H1 (cell line): ENCODE results near the gene KRTAP5-1. TPM values are rescaled to one million over a fixed set of nuclear protein-coding genes. Genes with fewer than 3 reads are reported as not detected.
"Not testable (repeated sequence)": the region's sequence is repeated elsewhere in the genome, so short reads cannot be mapped to it uniquely, and the experiment has no call there.

Experiments
- CTCF ChIA-PET: fragments of 300-600 bp; sonication (Branson Sonifier 250); formaldehyde crosslinking; loops from one replicate; lab custom pipeline; 2021; ENCODE audit not compliant: partially characterized antibody; lab: Charles Lee
- POLR2A ChIA-PET: fragments of 300-600 bp; sonication (Branson Sonifier 250); formaldehyde crosslinking; loops from one replicate; lab custom pipeline; 2021; ENCODE audit warnings: inconsistent platforms; ENCODE audit not compliant: partially characterized antibody; lab: Charles Lee
- DNase-seq, 2 experiments: peaks; one replicate each; pipeline versions ENCODE4 v3.0.0 to v3.0.0-alpha.2; 2010 to 2022; ENCODE audit warnings: low spot score in 2 of 2, low read depth in 1 of 2, mixed read lengths in 1 of 2
- FAIRE-seq: peaks from 2 replicates; lab custom pipeline; 2011; peaks lifted over from hg19 to GRCh38; lab: Jason Lieb, UNC
- H2AFZ ChIP-seq: 2 replicates; pipeline ENCODE4 v1.8.1; 2012; ENCODE audit warnings: low read length, inconsistent platforms
- H2AK5ac ChIP-seq: 2 replicates; pipeline ENCODE4 v1.6.1; 2013; ENCODE audit warnings: low read depth, low read length
- H2BK120ac ChIP-seq: replicated peaks from 2 replicates; pipeline ENCODE3; 2013; ENCODE audit warnings: low read depth, low read length, inconsistent platforms
- H2BK12ac ChIP-seq: 2 replicates; pipeline ENCODE4 v1.6.1; 2013; ENCODE audit warnings: low read depth, low read length
- H2BK15ac ChIP-seq: 2 replicates; pipeline ENCODE4 v1.6.1; 2013; ENCODE audit warnings: low read length
- H2BK20ac ChIP-seq: 2 replicates; pipeline ENCODE4 v1.6.1; 2013; ENCODE audit warnings: low read length
- H2BK5ac ChIP-seq: 2 replicates; pipeline ENCODE4 v1.6.1; 2013; ENCODE audit warnings: low read depth, low read length
- H3K14ac ChIP-seq: 2 replicates; pipeline ENCODE4 v1.6.1; 2013; ENCODE audit warnings: inconsistent platforms; ENCODE audit not compliant: insufficient read length
- H3K18ac ChIP-seq: 2 replicates; pipeline ENCODE4 v1.6.1; 2013; ENCODE audit warnings: low read length; ENCODE audit errors: extremely low read depth
- H3K23ac ChIP-seq: 2 replicates; pipeline ENCODE4 v1.6.1; 2013; ENCODE audit warnings: inconsistent platforms; ENCODE audit not compliant: insufficient read length
- H3K23me2 ChIP-seq: 2 replicates; pipeline ENCODE4 v1.6.1; 2013; ENCODE audit warnings: low read depth, low read length
- H3K27ac ChIP-seq: 2 replicates; pipeline ENCODE4 v1.6.1; 2011; ENCODE audit warnings: low read depth, low read length, inconsistent platforms
- H3K27me3 ChIP-seq, 4 experiments: replicated peaks in 1 of 4; 1 replicate in 1 of 4; 2 replicates in 3 of 4; pipeline versions ENCODE4 v1.6.1 to v1.8.1; 2011 to 2013; ENCODE audit warnings: low read length in 3 of 4, mild to moderate bottlenecking in 3 of 4, inconsistent platforms in 2 of 4, mixed read lengths in 2 of 4, moderate library complexity in 1 of 4; ENCODE audit not compliant: control insufficient read depth in 3 of 4, insufficient read depth in 3 of 4; ENCODE audit errors: extremely low read depth in 1 of 4
- H3K36me3 ChIP-seq, 4 experiments: 2 replicates each; pipeline versions ENCODE4 v1.6.1 to v1.8.1; 2011 to 2013; ENCODE audit warnings: mild to moderate bottlenecking in 4 of 4, low read length in 3 of 4, moderate library complexity in 2 of 4, control low read depth in 1 of 4, inconsistent platforms in 1 of 4; ENCODE audit not compliant: insufficient read depth in 4 of 4, control insufficient read depth in 2 of 4
- H3K4ac ChIP-seq: replicated peaks from 2 replicates; pipeline ENCODE3; 2013; ENCODE audit warnings: low read length, low read depth, mixed read lengths, inconsistent platforms; ENCODE audit not compliant: insufficient read length
- H3K4me1 ChIP-seq, 4 experiments: replicated peaks in 1 of 4; 1 replicate in 1 of 4; 2 replicates in 3 of 4; pipeline versions ENCODE4 v1.6.1 to v1.8.1; 2011 to 2013; ENCODE audit warnings: low read length in 3 of 4, inconsistent platforms in 2 of 4, mixed read lengths in 1 of 4; ENCODE audit not compliant: insufficient read depth in 4 of 4, control insufficient read depth in 3 of 4
- H3K4me2 ChIP-seq, 2 experiments: 2 replicates each; pipeline versions ENCODE4 v1.6.1 to v1.8.1; 2011 to 2013; ENCODE audit warnings: low read depth in 2 of 2, low read length in 2 of 2, control low read depth in 1 of 2, inconsistent platforms in 1 of 2, mild to moderate bottlenecking in 1 of 2; ENCODE audit not compliant: insufficient read depth in 1 of 2
- H3K4me3 ChIP-seq, 4 experiments: fragments of 200-600, 300-600 bp in 1 of 4; sonication (generic), shearing (Covaris generic), sonication (Bioruptor Twin) in 1 of 4; 2 replicates each; pipeline versions ENCODE4 v1.5.1 to v1.8.1; 2011 to 2016; ENCODE audit warnings: low read length in 4 of 4, low read depth in 3 of 4, control low read depth in 2 of 4, inconsistent platforms in 2 of 4, mild to moderate bottlenecking in 2 of 4, mixed read lengths in 1 of 4, moderate library complexity in 1 of 4; ENCODE audit not compliant: insufficient read depth in 2 of 4; ENCODE audit errors: extremely low read depth in 1 of 4
- H3K56ac ChIP-seq: replicated peaks from 2 replicates; pipeline ENCODE3; 2013; ENCODE audit warnings: low read depth, mild to moderate bottlenecking, mixed read lengths, low read length, inconsistent platforms; ENCODE audit not compliant: insufficient read length
- H3K79me1 ChIP-seq: 2 replicates; pipeline ENCODE4 v1.6.1; 2013; ENCODE audit warnings: low read depth, low read length, control low read depth
- H3K79me2 ChIP-seq, 2 experiments: 2 replicates each; pipeline versions ENCODE4 v1.6.1 to v1.8.1; 2012 to 2013; ENCODE audit warnings: low read length in 2 of 2, mild to moderate bottlenecking in 2 of 2, inconsistent platforms in 1 of 2; ENCODE audit not compliant: insufficient read depth in 2 of 2, control insufficient read depth in 1 of 2
- H3K9ac ChIP-seq, 4 experiments: replicated peaks in 1 of 4; 1 replicate in 1 of 4; 2 replicates in 3 of 4; pipeline versions ENCODE4 v1.6.1 to v1.8.1; 2011 to 2013; ENCODE audit warnings: low read depth in 3 of 4, low read length in 3 of 4, control low read depth in 2 of 4, mild to moderate bottlenecking in 2 of 4, moderate library complexity in 2 of 4, inconsistent platforms in 1 of 4; ENCODE audit errors: extremely low read depth in 1 of 4
- H3K9me3 ChIP-seq, 2 experiments: 2 replicates each; pipeline versions ENCODE4 v1.6.1 to v1.8.1; 2012 to 2013; ENCODE audit warnings: mild to moderate bottlenecking in 2 of 2, moderate library complexity in 2 of 2, control low read depth in 1 of 2, inconsistent platforms in 1 of 2, low read depth in 1 of 2, low read length in 1 of 2, mixed read lengths in 1 of 2; ENCODE audit not compliant: insufficient read depth in 2 of 2
- H4K20me1 ChIP-seq, 2 experiments: replicated peaks in 1 of 2; 2 replicates each; pipeline versions ENCODE3 to v1.8.1; 2011 to 2013; ENCODE audit warnings: inconsistent platforms in 2 of 2, low read length in 2 of 2, mild to moderate bottlenecking in 1 of 2; ENCODE audit not compliant: insufficient read depth in 2 of 2, control insufficient read depth in 1 of 2
- H4K5ac ChIP-seq: 2 replicates; pipeline ENCODE4 v1.6.1; 2013; ENCODE audit warnings: low read length, low read depth, mixed read lengths, inconsistent platforms; ENCODE audit not compliant: insufficient read length
- H4K8ac ChIP-seq: 2 replicates; pipeline ENCODE4 v1.8.0; 2013; ENCODE audit warnings: mild to moderate bottlenecking, moderate library complexity, low read length, inconsistent platforms; ENCODE audit not compliant: insufficient read depth; ENCODE audit errors: extremely low read depth
- H4K91ac ChIP-seq: replicated peaks from 2 replicates; pipeline ENCODE3; 2013; ENCODE audit warnings: low read length, mixed read lengths, inconsistent platforms; ENCODE audit not compliant: insufficient read length
- CTCF ChIP-seq, 3 experiments: IDR thresholded peaks; 1 replicate in 2 of 3; 2 replicates in 1 of 3; pipeline versions ENCODE4 v1.5.1 to v1.6.1; 2011; ENCODE audit warnings: low read length in 3 of 3, mild to moderate bottlenecking in 3 of 3, inconsistent platforms in 2 of 3, low read depth in 1 of 3, moderate library complexity in 1 of 3; ENCODE audit not compliant: insufficient read depth in 1 of 3; ENCODE audit errors: control extremely low read depth in 1 of 3
- WGBS, 2 experiments: shearing (Covaris generic) in 1 of 2; methylation state at CpG; one replicate each; pipeline versions ENCODE4 v1.1.6 to v1.1.7; 2013 to 2015; ENCODE audit warnings: low lambda C conversion rate in 2 of 2, mixed read lengths in 2 of 2, inconsistent platforms in 1 of 2, low coverage in 1 of 2, missing lambda C conversion rate in 1 of 2; ENCODE audit not compliant: insufficient replicate concordance in 2 of 2, insufficient coverage in 1 of 2, insufficient read length in 1 of 2; ENCODE audit errors: extremely low coverage in 1 of 2, missing lambda C conversion rate in 1 of 2; 5-methylcytosine and 5-hydroxymethylcytosine counted together
- polyA plus RNA-seq, 7 experiments: library from polyadenylated mRNA; depleted of rRNA in 3 of 7; stranded (reverse) in 5 of 7; unstranded in 2 of 7; fragments of >200 nt in 5 of 7; fragments of 200-250 nt in 2 of 7; gene quantifications; 1 replicate in 5 of 7; 2 replicates in 1 of 7; 4 replicates in 1 of 7; pipeline versions ENCODE4 v1.2.1 to v1.2.3, GENCODE V29; 2011 to 2013; ENCODE audit warnings: missing spikeins in 2 of 7, mixed read lengths in 2 of 7
- total RNA-seq: library from RNA; stranded (reverse); fragmentation: NEBNext Ultra II Directional; extraction: Animal tissue kit (Norgen Biotek cat#: 25700); gene quantifications from 2 replicates; pipeline ENCODE4 v1.2.1, GENCODE V29; 2021

The KRTAP5-1 gene
- total and polyA plus RNA-seq, 2 of the 8 experiments (the other 6 are each of a cell fraction or from before 2014, with no cell fraction given) = not detected

GRCh38 chr11:1595994-1596575 lies 11.0 kb upstream of the KRTAP5-1 start:
- H3K79me2 ChIP-seq = not testable (repeated sequence)

More at GRCh38 chr11:1595994-1596575, 11.0 kb upstream of the KRTAP5-1 start:
- peak overlapping the region; percentile 44; the same call in 1 of the 2 replicates for H2BK5ac ChIP-seq
- peak overlapping the region; percentile 40; the same call in 1 of the 2 replicates for H2BK15ac ChIP-seq
- H2AFZ ChIP-seq = peak overlapping the region; percentile 93
- H3K4me3 ChIP-seq = 0 out of 8 replicates have a peak overlapping the region, but pooled peaks of 1 of the 4 experiments have one; percentile 10
- not testable (repeated sequence) for H3K79me1 ChIP-seq, H3K23me2 ChIP-seq, H3K9ac ChIP-seq, H4K20me1 ChIP-seq, H2BK120ac ChIP-seq, H3K36me3 ChIP-seq, H3K27me3 ChIP-seq, H3K14ac ChIP-seq, H3K27ac ChIP-seq, H3K4ac ChIP-seq, H3K23ac ChIP-seq, H2BK20ac ChIP-seq, DNase-seq, H2AK5ac ChIP-seq, H4K91ac ChIP-seq, H3K9me3 ChIP-seq, H3K56ac ChIP-seq
- peak overlapping the region; percentile 47 for H4K5ac ChIP-seq
- peak overlapping the region; percentile 41; the same call in 1 of the 2 replicates for H4K8ac ChIP-seq
- ChIA-PET POLR2A (interaction anchor here (0.9 to 1.4 kb wide), 4 partner anchors 22 to 56 kb away, joined by 3 to 6 read pairs (median 4); no protein-coding TSS in a partner anchor), CTCF (interaction anchor here (0.9 to 7.7 kb wide), 27 partner anchors 9 to 1641 kb away, joined by 3 to 95 read pairs (median 5); partner anchors contain the start of gene KRTAP5-5)
- FAIRE-seq = peak; percentile 39
- H3K18ac ChIP-seq = peak overlapping the region; percentile 71; the same call in 1 of the 2 replicates
- peak overlapping the region; percentile 96; the same call in 1 of the 2 replicates for H2BK12ac ChIP-seq
- H3K4me2 ChIP-seq = peak overlapping the region; percentile 37 to 59
- TF ChIP-seq CTCF (IDR thresholded peaks at IDR 0.05; ENCODE audit: control extremely low read depth in 1 of 3, insufficient read depth in 1 of 3, low read depth in 1 of 3, low read length in 3 of 3) = 0 out of 4 replicates have a peak, but pooled peaks of 1 of the 3 experiments have one; percentile 14
- peaks cover 2 to 13% (median 5%) of the 10 kb centered on the region in 4 experiments for H3K4me1 ChIP-seq
- WGBS, 2 experiments = 54% methylated on average over 11 of the region's 11 CpGs; no CpG with 5 or more reads in 1 of the 2 experiments
